Hypothalamus (tissue), 51 donors: ENCODE results near the gene CMTM3.
"Not testable (repeated sequence)": the region's sequence is repeated elsewhere in the genome, so short reads cannot be mapped to it uniquely, and the experiment has no call there.

Source experiments
- DNase-seq, 51 donors: peaks; one replicate each; lab custom pipeline; 2025; lab: John Stamatoyannopoulos, UW

Gene CMTM3

DNA sequence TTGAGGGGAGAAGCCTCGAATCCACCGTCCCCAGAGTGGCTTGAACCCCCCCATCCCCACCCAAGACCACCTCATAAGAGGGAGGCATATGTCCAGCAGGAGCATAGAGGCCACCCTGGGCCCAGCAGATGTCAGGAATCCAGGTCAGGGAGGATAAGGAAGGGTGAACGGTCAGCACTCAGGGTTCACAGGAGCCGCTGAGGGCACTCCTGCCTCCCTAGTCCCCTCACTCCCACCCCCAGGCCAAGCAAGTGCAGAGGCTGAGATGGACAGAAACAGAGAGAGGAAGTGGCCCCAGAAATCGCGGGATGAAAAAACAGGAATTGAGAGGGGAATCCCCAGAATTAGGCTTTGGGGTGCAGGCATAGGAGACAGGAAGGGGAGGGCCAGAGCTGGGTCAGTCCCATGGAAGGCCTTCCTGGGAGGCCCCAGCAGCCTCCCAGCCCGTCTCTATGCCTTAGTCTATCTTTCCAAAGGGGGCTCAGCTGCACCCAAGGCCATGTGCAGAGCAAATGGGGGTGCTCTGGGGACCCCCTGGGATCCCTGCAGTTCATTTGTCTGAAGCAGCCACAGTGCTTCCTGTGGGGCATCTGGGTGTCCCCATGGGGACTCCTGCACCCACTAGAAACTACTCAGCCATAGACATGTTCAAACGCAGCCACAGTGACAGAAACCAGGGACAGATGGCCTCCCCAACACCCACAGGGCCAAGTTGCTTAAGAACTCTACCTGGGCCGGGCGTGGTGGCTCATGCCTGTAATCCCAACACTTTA is 1.7 kb downstream of the CMTM3 start:
- peak in 3 of 51 donors; percentile 3 to 17 (median 15) for DNase-seq

DNA sequence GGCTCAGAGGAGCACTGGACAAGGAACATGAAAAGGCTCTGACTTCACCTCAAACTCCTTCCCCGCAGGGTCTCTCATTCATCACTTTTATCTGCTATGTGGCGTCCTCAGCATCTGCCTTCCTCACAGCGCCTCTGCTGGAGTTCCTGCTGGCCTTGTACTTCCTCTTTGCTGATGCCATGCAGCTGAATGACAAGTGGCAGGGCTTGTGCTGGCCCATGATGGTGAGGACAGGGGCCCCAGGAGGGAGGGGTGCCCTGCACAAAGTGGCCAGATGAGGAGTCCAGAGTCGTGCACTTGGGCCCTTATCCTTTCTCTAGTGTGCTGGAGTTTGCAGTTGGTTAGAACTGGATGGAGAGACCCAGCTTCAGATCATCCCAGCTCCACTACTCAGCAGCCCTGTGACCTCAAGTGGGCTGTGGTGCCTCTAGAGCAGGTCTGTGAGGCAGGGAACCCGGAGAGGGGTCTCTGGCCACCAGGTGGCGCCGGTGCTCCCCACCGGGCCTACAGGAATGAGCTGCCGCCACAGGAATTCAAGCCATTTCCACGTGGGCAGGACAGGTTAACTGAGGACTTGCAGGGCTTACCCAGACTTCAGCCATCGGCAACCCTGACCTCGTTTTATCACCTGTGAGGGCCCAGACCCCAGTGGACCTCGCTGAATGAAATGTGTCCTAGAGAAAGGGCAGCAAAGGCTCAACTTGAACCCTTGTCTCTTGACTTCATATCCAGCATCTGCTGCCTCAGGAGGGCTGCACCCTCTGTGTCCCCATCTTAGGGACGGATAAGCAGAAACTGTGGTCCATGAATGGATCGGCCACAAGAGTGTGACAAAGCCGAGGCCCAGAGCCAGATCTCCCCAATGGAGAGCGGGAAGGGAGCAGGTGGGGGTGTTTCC is 4.0 kb downstream of the CMTM3 start:
- DNase-seq = peak in 47 of 51 donors; percentile 7 to 85 (median 60)

DNA sequence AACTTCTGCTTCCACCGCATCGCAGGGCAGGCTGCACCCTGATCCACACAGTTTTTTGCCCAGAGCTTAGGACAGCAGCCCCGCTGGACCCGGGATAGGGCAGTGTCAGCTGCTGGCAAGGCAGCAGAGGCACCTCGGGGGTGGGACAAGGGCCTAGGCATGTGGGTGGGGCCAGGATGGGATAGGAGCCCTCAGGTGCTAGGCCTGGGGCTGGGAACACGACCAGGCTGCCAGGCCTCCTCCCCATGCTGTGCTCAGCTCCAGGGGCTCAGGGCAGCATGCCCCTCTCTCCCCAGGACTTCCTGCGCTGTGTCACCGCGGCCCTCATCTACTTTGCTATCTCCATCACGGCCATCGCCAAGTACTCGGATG is 4.6 kb downstream of the CMTM3 start:
- DNase-seq = no peak

DNA sequence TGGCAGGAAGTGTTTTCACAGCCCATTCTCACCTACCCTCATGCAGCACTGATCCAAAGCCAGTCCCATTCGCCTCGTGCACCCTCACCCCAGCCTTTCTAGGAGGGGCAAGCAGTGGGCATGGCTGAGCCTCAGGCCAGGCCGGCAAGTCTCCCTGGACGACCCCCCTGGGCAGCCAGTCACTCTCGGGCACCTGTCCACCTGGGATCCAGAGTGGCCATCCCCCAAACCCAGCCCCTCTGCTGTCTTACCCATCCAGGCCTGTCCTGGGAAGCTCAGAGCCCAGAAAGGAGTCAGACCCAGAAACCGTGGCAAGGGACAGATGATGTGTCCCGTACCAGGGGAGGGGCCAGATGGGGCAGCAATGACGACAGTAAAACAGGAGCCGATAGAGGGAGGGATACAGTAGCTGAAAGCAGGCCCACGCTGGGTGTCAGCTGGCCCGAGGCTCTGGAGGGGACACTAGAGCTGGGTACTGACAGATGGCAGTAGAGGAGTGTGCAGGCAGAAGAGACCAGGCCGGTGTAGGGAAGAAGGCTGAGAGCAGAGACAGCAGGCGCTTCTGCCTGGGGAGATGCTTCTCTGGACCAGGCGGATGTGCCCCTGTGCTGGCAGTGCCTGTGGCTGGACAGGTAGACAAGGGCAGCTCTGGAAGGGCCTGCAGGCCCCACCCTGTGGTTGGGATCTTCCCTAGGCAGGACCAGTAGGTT is 5.8 kb downstream of the CMTM3 start:
- no peak for DNase-seq

DNA sequence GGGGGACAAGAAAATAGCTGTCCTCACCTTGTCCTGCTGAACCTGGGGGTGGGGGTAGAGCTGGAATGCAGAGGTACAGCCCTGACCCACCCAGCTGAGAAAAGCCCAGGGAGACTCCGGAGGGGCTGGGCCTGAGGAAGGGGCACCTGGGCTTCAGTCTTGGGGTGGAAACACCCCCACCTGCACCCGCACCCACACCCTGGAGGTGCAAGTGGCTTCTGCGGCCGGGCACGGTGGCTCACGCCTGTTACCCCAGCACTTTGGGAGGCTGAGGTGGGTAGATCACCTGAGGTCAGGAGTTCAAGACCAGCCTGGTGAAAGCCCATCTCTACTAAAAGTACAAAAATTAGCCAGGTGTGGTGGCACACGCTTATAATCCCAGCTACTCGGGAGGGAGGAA is 7.4 kb downstream of the CMTM3 start:
- not testable (repeated sequence) for DNase-seq

DNA sequence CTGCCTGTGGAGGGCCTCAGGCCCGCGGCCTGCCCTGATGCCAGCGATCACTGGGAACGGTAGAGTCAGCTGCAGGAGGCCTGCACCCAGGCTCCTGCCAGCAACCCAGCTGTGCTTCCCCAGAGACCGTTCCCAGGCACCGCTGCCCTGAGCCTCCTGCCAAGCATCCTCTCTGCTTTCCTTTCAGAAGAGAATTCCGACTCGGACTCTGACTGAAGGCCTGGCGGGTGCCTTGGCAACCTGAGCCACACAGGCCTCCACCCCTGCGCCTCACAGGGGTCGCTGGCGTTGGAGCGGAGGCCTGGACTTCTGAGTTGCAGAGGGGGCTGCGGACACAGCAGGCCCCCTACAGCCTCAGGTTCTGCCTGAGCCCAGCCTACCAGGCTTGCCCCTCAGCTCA is 7.9 kb downstream of the CMTM3 start:
- peak in 35 of 51 donors; percentile 12 to 79 (median 48) for DNase-seq

DNA sequence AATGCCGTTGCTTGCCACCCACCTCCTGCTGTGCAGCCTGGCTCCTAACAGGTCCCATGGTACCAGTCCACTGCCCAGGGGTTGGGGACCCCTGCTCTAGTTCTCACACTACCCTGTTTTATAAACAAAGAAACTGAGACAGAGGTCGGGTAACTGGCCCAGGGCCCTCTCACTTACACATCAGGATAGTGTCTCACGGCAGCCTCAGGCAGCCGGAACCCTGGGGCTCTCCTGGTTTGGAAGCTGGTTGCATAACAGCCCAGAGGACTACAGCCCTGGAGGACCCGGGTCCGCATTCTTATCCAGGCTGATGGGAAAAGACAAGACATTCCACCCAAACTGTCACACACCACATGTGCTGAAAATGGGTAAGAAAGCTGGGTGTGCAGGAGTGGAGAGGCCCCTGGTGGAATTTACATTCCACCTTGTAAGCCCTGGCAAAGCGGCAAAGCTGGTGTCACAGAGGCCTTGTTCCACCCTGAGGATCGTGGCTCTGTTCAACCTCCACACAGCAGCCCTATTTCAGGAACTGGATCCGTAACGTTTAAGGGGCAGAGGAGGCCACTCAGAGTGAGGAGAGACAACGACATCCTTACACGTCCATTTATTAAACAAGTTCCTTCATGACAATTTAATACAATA is 9.8 kb downstream of the CMTM3 start:
- DNase-seq = no peak

DNA sequence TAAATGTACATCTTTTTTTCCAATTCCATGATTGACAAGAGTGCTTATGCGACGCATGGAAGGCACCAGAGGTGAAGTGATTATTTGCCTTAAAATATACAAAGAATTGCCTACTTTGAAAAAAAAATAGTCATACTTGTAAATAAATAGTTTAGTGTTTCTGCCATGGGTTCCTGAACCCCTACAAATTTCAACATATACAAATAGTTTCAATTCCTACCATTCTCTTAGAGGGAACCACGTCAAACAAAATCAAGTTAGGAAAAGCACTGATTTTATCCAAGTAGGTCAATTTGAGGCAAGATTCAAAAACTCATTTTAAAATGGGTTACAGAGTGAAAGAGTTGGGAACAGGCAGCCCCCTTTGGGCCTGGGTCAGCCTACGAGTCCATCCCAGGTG is 11.7 kb downstream of the CMTM3 start:
- DNase-seq = no peak

DNA sequence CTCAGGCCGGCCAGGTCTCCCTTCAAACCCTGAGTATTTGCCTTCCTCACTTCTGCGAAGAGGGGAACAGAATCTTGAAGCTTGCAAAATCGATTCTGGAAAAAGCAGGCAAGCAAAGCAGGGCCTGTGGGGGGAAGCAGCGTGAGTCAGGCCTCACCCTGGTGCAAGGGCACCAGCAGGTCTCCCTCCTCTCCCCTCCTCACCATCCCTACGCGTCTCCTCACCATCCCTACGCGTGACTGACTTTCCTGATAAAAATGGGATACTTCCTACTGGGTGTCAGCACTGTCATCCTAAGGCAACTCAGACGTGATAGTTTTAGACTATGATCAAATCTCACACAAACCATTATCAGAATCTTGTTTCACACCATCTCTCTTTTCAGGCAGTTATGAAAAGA is 12.1 kb downstream of the CMTM3 start:
- no peak for DNase-seq

DNA sequence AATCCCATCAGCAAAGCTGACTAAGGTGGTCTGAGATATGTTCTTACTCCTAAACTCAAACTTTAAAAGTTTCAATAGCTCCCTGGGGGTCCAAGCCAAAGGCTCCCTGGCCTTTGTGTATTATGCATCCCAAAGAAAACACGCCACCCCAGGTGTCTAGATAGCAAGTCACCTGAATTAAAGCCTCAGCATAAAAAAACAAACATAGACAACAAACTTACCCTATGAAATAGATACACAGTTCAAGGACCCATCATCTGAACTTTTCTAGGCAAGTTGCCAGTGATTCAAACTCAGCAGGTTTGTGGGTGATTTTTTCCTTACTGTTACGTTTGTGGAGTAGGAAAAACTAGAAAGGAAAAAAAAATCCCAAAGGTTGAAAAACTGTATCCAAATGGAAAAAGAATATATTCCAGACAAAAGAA is 12.5 kb downstream of the CMTM3 start:
- DNase-seq = no peak

DNA sequence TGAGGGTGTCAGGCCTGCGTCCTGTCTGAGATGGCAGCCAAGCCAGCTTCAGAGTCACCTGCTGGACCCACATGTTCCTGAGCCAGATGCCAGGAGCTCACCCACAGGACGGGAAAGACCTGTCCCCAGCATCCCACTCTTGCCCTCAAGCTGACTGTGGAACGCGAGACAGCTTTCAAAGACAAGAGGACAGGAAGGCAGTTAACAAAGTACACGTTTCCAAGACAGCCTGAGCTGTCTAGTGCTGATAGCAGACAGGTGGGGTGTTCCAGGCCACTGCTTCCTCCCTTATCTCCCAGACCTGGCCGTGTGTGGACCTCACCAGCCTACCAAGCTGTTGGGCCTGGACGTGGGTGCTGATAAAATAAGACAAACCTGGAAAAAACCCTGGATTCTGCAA is 13.2 kb downstream of the CMTM3 start:
- DNase-seq = no peak

DNA sequence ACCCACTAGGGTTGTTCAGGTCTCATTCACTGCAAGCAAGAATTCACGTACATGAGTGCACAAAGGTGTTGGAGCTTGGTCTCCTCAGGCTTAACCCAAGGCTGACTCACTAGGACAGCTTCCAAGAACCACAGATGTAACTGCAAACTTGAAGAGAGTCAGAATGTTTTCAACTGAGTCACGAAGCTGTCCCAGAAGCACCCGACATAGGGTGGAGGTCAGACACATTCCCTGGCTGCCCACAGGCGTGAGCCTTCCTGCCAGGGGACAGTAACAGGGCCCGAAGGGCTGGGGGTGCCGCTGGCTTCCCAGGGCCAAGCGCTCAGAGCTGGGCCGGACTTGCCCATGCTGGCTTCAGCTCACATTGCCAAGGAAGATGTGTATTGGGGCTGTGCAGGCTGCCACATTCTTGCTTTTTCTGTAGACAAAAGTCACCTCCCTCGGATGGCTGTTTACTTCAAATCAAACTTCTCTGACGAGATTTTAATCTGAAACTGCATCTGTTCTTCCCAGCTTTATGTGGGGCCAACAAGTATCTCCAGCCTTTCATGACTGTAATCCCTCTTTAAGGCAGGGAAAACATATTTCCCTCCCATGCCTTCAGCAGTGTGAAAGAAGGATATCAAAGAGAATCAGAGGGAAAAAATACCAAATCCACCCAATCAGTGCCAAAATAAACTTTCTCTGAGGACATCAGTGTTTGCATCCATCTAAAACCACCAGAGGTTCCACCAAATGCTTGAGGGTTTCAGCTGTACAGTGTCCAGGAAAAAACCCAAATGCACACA is 14.3 kb downstream of the CMTM3 start:
- no peak for DNase-seq

DNA sequence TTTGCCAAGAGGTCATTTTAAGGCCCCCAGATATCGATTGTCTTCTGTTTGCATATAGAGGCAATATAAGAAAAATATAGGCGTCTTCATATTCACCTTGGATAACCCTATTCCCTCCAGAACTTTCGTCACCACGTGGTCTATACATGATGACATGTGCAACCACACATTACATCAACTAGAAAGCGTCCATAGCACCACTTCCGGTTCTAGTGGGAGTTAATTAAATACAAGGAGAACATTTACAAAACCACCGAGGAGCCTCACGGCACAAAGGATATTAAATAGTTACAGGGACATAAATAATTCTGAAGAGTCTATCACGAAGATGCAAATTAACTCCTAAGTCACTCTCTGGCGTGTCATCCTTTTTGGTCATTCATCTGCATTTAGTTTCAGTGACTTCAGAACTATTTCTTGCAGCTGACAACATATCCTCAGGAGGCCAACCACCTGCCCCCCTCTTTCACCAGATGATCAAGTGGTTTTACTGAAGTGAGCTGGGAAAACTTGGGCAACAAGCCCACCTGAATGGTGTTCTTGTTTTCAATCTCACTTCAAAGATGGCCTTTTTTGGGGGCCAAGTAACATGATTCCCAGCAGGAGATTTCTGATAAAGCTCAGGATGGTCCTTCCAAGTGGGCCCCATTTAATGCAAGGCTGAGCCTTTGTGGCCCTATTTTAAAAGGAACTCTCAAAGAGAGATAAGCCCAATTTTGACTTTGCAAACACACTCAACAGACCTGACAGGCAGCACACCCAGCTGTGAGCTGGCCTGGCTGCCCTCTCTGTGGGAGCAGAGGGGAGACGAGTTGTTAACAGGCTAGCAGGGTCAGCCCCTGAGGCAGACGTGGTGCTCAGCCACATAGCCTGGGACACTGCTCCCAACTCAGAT is 15.3 kb downstream of the CMTM3 start:
- no peak for DNase-seq

DNA sequence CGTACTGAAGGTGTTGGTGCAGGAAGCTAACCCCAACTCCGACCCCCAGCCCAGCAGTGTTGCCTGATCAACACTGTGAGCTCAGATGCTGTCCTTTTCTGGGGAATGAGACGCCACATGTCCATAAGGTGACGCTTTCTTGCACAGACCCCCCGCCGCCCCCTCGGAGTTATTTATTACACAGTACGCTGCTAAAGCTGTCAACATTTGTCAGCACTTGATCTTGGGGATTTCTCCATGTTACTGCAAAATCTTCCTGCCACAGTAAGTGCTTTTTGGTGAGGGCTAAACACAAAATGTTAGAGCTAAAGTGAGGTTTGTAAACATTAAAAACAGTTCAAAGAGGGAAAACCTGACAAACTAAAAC is 15.9 kb downstream of the CMTM3 start:
- no peak for DNase-seq

DNA sequence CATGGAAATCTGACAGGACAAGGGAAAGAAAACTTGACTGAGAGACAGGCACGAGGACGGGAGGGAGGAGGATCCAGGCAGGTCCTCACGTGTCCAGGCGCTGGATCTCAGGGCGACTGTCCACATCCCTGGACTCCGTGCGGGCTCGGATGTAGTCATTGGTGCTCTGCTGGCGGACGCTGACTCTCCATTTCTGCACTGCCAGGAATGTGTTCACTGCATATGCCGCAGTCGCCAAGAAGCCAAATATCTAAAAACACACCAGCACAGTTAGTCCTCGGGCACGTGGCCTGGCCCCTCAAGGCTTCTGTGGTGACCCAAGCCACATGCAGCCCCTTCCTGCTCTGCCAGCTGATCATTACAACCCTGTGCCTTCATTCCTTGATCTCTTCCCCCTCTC is 17.5 kb downstream of the CMTM3 start:
- no peak for DNase-seq

DNA sequence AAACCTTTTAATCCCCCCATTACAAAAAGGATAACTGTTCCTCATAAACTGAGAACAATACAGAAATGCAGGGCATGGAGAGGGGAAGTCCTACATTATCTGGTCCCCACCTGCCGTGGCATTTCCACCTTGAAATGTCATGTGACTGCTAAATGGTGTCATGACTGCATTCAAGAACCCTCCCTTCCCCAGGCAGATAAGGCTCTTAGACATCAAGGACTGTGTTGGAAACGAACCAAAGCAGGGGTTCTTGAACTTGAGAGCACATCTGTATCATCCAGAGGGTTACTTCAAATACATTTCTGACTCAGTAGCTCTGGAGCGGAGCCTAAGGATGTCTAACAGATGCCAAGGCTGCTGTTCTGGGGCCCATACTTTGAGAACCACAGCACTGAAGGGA is 18.4 kb downstream of the CMTM3 start:
- DNase-seq = no peak

DNA sequence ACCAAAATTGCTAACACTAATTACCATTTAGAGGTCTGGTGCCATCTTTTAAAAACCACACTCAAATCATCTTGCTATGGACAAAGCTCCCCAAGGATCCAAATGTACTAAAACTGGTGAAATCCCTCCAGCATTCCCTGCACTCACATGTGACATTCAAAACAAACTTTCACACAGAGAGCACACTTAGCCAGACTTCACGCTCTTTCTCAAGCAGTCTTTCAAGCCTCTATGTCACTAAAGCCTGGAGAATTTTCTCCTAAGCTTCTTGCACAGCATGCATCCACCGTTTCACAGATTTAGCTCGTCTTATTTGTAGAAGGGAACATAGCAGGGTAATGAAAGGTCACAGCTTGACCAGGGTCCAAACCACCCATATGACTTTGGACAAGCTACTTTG is 19.3 kb downstream of the CMTM3 start:
- DNase-seq = no peak

DNA sequence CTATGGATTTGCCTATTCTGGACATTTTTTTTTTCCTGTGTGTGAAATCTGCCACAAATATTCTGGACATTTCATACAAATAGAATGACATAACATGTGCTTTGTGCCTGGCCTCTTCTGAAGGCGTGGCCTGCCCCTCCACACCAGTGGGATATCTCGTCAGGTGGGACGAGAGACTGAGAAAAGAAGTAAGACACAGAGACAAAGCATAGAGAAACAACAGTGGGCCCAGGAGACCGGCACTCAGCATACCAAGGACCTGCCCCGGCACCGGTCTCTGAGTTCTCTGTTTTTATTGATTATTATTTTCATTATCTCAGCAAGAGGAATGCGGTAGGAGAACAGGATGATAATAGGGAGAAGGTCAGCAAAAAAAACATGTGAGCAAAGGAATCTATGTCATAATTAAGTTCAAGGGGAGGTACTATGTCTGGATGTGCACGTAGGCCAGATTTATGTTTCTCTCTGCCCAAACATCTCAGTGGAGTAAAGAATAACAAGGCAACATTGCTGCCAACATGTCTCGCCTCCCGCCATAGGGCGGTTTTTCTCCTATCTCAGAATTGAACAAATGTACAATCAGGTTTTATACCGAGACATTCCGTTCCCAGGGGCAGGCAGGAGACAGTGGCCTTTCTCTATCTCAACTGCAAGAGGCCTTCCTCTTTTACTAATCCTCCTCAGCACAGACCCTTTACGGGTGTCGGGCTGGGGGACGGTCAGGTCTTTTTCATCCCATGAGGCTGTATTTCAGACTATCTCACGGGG is 23.3 kb downstream of the CMTM3 start:
- not testable (repeated sequence) for DNase-seq
